Measurements from ENCODE around the gene SETD9.

Gene SETD9

GRCh38 chr5:56909294-56910209, at the start of gene SETD9:
SETD9 (plus strand) TSS chr5:56909596; CDS start chr5:56909646, 50 bp downstream.
- H3K27me3 ChIP-seq (ENCODE audit: control insufficient read depth in 1 of 2, insufficient read depth in 2 of 2, low read length in 2 of 2): no peaks in the 10 kb centered on the region
- H3K9me3 ChIP-seq (ENCODE audit: control insufficient read depth in 1 of 2, low read length in 2 of 2): no peaks in the 10 kb centered on the region
- H3K9ac ChIP-seq (ENCODE audit: low read depth in 1 of 2, low read length in 2 of 2): peak within 1 kb of the TSS; percentile 89 to 94
- H3K36me3 ChIP-seq (ENCODE audit: control insufficient read depth in 1 of 2, insufficient read depth in 2 of 2, low read length in 2 of 2): peaks cover 0 to 4% of the 10 kb centered on the region in 2 donors
- H3K4me3 ChIP-seq (ENCODE audit: low read depth in 1 of 2, low read length in 2 of 2): peak within 1 kb of the TSS; percentile 90 to 95
- H3K27ac ChIP-seq (ENCODE audit: low read depth, low read length): peak within 1 kb of the TSS; percentile 98
- peaks cover 7 to 14% of the 10 kb centered on the region in 2 donors for H3K4me1 ChIP-seq (ENCODE audit: control insufficient read depth in 1 of 2, insufficient read depth in 2 of 2, low read length in 2 of 2)

- Histone ChIP-seq H3K4me3 (ENCODE audit: low read depth in 1 of 2, low read length in 2 of 2) (no peak overlapping the region), H3K9ac (ENCODE audit: low read depth in 1 of 2, low read length in 2 of 2) (no peak overlapping the region), H3K27me3 (ENCODE audit: control insufficient read depth in 1 of 2, insufficient read depth in 2 of 2, low read length in 2 of 2) (no peaks in the 10 kb centered on the region), H3K9me3 (ENCODE audit: control insufficient read depth in 1 of 2, low read length in 2 of 2) (no peaks in the 10 kb centered on the region), H3K4me1 (ENCODE audit: control insufficient read depth in 1 of 2, insufficient read depth in 2 of 2, low read length in 2 of 2) (peaks cover 7 to 20% of the 10 kb centered on the region in 2 donors), H3K27ac (ENCODE audit: low read depth, low read length) (no peak overlapping the region), H3K36me3 (ENCODE audit: control insufficient read depth in 1 of 2, insufficient read depth in 2 of 2, low read length in 2 of 2) (peaks cover 10 to 38% of the 10 kb centered on the region in 2 donors)
These were observed 47.4 kb upstream of the SETD9 start for GRCh38 chr5:56861893-56862485.

DNA sequence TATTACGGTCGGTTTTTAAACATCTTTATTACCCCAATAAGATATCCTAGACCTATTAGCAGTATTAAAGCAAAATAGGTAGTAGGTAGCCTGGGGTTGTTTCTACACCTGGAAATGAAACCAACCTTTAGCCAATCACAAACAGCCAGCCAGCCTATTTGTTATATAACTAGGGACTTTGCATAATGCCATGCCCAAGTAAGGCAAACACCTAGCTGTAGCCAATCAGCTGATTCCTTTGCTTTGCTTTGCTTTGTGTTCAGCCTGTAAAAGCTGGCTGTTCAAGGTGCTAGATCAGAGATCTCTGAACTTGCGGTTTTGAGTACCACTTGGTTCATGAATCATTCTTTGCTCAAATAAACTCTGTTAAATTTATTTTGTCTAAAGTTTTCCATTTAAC, 46.5 kb upstream of the SETD9 start:
- Histone ChIP-seq H3K27me3 (ENCODE audit: control insufficient read depth in 1 of 2, insufficient read depth in 2 of 2, low read length in 2 of 2) (no peaks in the 10 kb centered on the region), H3K9ac (ENCODE audit: low read depth in 1 of 2, low read length in 2 of 2) (no peak overlapping the region), H3K4me1 (ENCODE audit: control insufficient read depth in 1 of 2, insufficient read depth in 2 of 2, low read length in 2 of 2) (peaks cover 7 to 17% of the 10 kb centered on the region in 2 donors), H3K36me3 (ENCODE audit: control insufficient read depth in 1 of 2, insufficient read depth in 2 of 2, low read length in 2 of 2) (peaks cover 10 to 36% of the 10 kb centered on the region in 2 donors), H3K4me3 (ENCODE audit: low read depth in 1 of 2, low read length in 2 of 2) (no peak overlapping the region), H3K9me3 (ENCODE audit: control insufficient read depth in 1 of 2, low read length in 2 of 2) (no peaks in the 10 kb centered on the region), H3K27ac (ENCODE audit: low read depth, low read length) (no peak overlapping the region)

GRCh38 chr5:56871777-56872176, 37.6 kb upstream of the SETD9 start:
- Histone ChIP-seq H3K4me1 (ENCODE audit: control insufficient read depth in 1 of 2, insufficient read depth in 2 of 2, low read length in 2 of 2) (no peaks in the 10 kb centered on the region), H3K4me3 (ENCODE audit: low read depth in 1 of 2, low read length in 2 of 2) (no peak overlapping the region), H3K9ac (ENCODE audit: low read depth in 1 of 2, low read length in 2 of 2) (no peak overlapping the region), H3K27ac (ENCODE audit: low read depth, low read length) (no peak overlapping the region), H3K9me3 (ENCODE audit: control insufficient read depth in 1 of 2, low read length in 2 of 2) (no peaks in the 10 kb centered on the region), H3K36me3 (ENCODE audit: control insufficient read depth in 1 of 2, insufficient read depth in 2 of 2, low read length in 2 of 2) (peaks cover 21 to 56% of the 10 kb centered on the region in 2 donors), H3K27me3 (ENCODE audit: control insufficient read depth in 1 of 2, insufficient read depth in 2 of 2, low read length in 2 of 2) (no peaks in the 10 kb centered on the region)

- Histone ChIP-seq H3K4me3 (ENCODE audit: low read depth in 1 of 2, low read length in 2 of 2) (no peak overlapping the region), H3K27me3 (ENCODE audit: control insufficient read depth in 1 of 2, insufficient read depth in 2 of 2, low read length in 2 of 2) (no peaks in the 10 kb centered on the region), H3K27ac (ENCODE audit: low read depth, low read length) (no peak overlapping the region), H3K4me1 (ENCODE audit: control insufficient read depth in 1 of 2, insufficient read depth in 2 of 2, low read length in 2 of 2) (no peaks in the 10 kb centered on the region), H3K9ac (ENCODE audit: low read depth in 1 of 2, low read length in 2 of 2) (no peak overlapping the region), H3K36me3 (ENCODE audit: control insufficient read depth in 1 of 2, insufficient read depth in 2 of 2, low read length in 2 of 2) (peaks cover 30 to 58% of the 10 kb centered on the region in 2 donors), H3K9me3 (ENCODE audit: control insufficient read depth in 1 of 2, low read length in 2 of 2) (no peaks in the 10 kb centered on the region)
These were observed 36.3 kb upstream of the SETD9 start for GRCh38 chr5:56873056-56873455.

DNA sequence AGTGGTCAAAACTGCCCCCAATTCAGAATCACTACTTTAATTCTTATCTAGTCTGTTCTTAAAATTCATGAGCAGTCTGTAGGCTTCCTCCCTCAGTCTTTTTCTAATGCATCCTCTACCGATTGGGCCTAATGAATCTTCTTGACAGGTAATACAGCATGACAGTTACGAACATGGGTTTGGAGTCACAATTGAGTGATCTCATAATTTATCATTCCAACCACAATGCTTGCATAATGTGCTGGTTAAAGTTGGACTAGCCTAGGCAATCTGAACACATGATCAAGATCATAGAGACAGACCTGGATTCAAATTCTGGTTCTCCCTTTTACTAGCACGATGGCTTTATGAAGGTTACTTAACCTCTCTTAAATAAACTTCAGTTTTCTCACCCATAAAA, 33.1 kb upstream of the SETD9 start:
- no peaks in the 10 kb centered on the region for H3K4me1 ChIP-seq (ENCODE audit: control insufficient read depth in 1 of 2, insufficient read depth in 2 of 2, low read length in 2 of 2)
- H3K27me3 ChIP-seq (ENCODE audit: control insufficient read depth in 1 of 2, insufficient read depth in 2 of 2, low read length in 2 of 2): no peaks in the 10 kb centered on the region
- no peak overlapping the region for H3K27ac ChIP-seq (ENCODE audit: low read depth, low read length)
- no peak overlapping the region for H3K9ac ChIP-seq (ENCODE audit: low read depth in 1 of 2, low read length in 2 of 2)
- no peaks in the 10 kb centered on the region for H3K9me3 ChIP-seq (ENCODE audit: control insufficient read depth in 1 of 2, low read length in 2 of 2)
- H3K4me3 ChIP-seq (ENCODE audit: low read depth in 1 of 2, low read length in 2 of 2): no peak overlapping the region
- H3K36me3 ChIP-seq (ENCODE audit: control insufficient read depth in 1 of 2, insufficient read depth in 2 of 2, low read length in 2 of 2): peaks cover 46 to 56% of the 10 kb centered on the region in 2 donors

- Histone ChIP-seq H3K27me3 (ENCODE audit: control insufficient read depth in 1 of 2, insufficient read depth in 2 of 2, low read length in 2 of 2) (no peaks in the 10 kb centered on the region), H3K36me3 (ENCODE audit: control insufficient read depth in 1 of 2, insufficient read depth in 2 of 2, low read length in 2 of 2) (peaks cover 57 to 70% of the 10 kb centered on the region in 2 donors), H3K9ac (ENCODE audit: low read depth in 1 of 2, low read length in 2 of 2) (no peak overlapping the region), H3K4me1 (ENCODE audit: control insufficient read depth in 1 of 2, insufficient read depth in 2 of 2, low read length in 2 of 2) (no peaks in the 10 kb centered on the region), H3K9me3 (ENCODE audit: control insufficient read depth in 1 of 2, low read length in 2 of 2) (no peaks in the 10 kb centered on the region), H3K27ac (ENCODE audit: low read depth, low read length) (no peak overlapping the region), H3K4me3 (ENCODE audit: low read depth in 1 of 2, low read length in 2 of 2) (no peak overlapping the region)
These were observed 27.8 kb upstream of the SETD9 start for GRCh38 chr5:56881571-56881970.

DNA sequence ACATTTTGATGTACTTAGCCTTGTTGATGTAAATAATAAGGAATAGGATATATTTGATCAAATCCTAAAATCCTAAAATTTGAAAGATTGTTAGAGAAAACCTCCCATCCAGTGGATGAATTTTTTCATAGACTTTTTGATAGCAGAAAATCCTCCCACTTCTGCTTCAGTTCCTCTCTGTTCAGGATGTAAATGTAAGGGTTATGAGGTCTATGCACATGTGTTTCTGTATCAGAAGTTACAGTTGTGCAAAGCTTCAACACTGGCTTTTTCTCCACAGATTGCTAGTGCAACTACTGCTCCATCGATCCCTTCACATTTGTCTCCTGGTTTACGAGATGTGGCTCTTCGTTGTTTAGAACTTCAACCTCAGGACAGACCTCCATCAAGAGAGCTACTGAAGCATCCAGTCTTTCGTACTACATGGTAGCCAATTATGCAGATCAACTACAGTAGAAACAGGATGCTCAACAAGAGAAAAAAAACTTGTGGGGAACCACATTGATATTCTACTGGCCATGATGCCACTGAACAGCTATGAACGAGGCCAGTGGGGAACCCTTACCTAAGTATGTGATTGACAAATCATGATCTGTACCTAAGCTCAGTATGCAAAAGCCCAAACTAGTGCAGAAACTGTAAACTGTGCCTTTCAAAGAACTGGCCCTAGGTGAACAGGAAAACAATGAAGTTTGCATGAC, 16.0 kb upstream of the SETD9 start:
- Histone ChIP-seq H3K27ac (ENCODE audit: low read depth, low read length) (no peak overlapping the region), H3K27me3 (ENCODE audit: control insufficient read depth in 1 of 2, insufficient read depth in 2 of 2, low read length in 2 of 2) (no peaks in the 10 kb centered on the region), H3K4me3 (ENCODE audit: low read depth in 1 of 2, low read length in 2 of 2) (no peak overlapping the region), H3K9ac (ENCODE audit: low read depth in 1 of 2, low read length in 2 of 2) (no peak overlapping the region), H3K36me3 (ENCODE audit: control insufficient read depth in 1 of 2, insufficient read depth in 2 of 2, low read length in 2 of 2) (peaks cover 20 to 37% of the 10 kb centered on the region in 2 donors), H3K4me1 (ENCODE audit: control insufficient read depth in 1 of 2, insufficient read depth in 2 of 2, low read length in 2 of 2) (no peaks in the 10 kb centered on the region), H3K9me3 (ENCODE audit: control insufficient read depth in 1 of 2, low read length in 2 of 2) (no peaks in the 10 kb centered on the region)

- Histone ChIP-seq H3K27me3 (ENCODE audit: control insufficient read depth in 1 of 2, insufficient read depth in 2 of 2, low read length in 2 of 2) (no peaks in the 10 kb centered on the region), H3K27ac (ENCODE audit: low read depth, low read length) (no peak overlapping the region), H3K9ac (ENCODE audit: low read depth in 1 of 2, low read length in 2 of 2) (no peak overlapping the region), H3K4me3 (ENCODE audit: low read depth in 1 of 2, low read length in 2 of 2) (no peak overlapping the region), H3K9me3 (ENCODE audit: control insufficient read depth in 1 of 2, low read length in 2 of 2) (no peaks in the 10 kb centered on the region), H3K4me1 (ENCODE audit: control insufficient read depth in 1 of 2, insufficient read depth in 2 of 2, low read length in 2 of 2) (no peaks in the 10 kb centered on the region), H3K36me3 (ENCODE audit: control insufficient read depth in 1 of 2, insufficient read depth in 2 of 2, low read length in 2 of 2) (peaks cover 7 to 22% of the 10 kb centered on the region in 2 donors)
These were observed 12.6 kb upstream of the SETD9 start for GRCh38 chr5:56896763-56897162.

GRCh38 chr5:56898213-56898612, 11.2 kb upstream of the SETD9 start:
- no peaks in the 10 kb centered on the region for H3K9me3 ChIP-seq (ENCODE audit: control insufficient read depth in 1 of 2, low read length in 2 of 2)
- H3K36me3 ChIP-seq (ENCODE audit: control insufficient read depth in 1 of 2, insufficient read depth in 2 of 2, low read length in 2 of 2): peaks cover 7 to 21% of the 10 kb centered on the region in 2 donors
- H3K4me3 ChIP-seq (ENCODE audit: low read depth in 1 of 2, low read length in 2 of 2): no peak overlapping the region
- H3K27ac ChIP-seq (ENCODE audit: low read depth, low read length): no peak overlapping the region
- no peaks in the 10 kb centered on the region for H3K4me1 ChIP-seq (ENCODE audit: control insufficient read depth in 1 of 2, insufficient read depth in 2 of 2, low read length in 2 of 2)
- H3K27me3 ChIP-seq (ENCODE audit: control insufficient read depth in 1 of 2, insufficient read depth in 2 of 2, low read length in 2 of 2): no peaks in the 10 kb centered on the region
- no peak overlapping the region for H3K9ac ChIP-seq (ENCODE audit: low read depth in 1 of 2, low read length in 2 of 2)

Data from duodenal mucosa (tissue), 2 donors.